GM18526 (cell line): Measurements from ENCODE around the gene MYO5B.

Source experiments
- POLR2A ChIP-seq: IDR thresholded peaks from 3 replicates; pipeline ENCODE4 v1.6.1; 2011; ENCODE audit not compliant: insufficient read length; ENCODE audit errors: extremely low read depth

The MYO5B gene

GRCh38 chr18:50099725-50100407, 95.1 kb downstream of the MYO5B start:
- no peak for TF ChIP-seq POLR2A

- no peak for TF ChIP-seq POLR2A
Measured at GRCh38 chr18:50097702-50098101, 97.2 kb downstream of the MYO5B start.

- no peak for TF ChIP-seq POLR2A
Measured at GRCh38 chr18:50096766-50097435, 98.0 kb downstream of the MYO5B start.

DNA sequence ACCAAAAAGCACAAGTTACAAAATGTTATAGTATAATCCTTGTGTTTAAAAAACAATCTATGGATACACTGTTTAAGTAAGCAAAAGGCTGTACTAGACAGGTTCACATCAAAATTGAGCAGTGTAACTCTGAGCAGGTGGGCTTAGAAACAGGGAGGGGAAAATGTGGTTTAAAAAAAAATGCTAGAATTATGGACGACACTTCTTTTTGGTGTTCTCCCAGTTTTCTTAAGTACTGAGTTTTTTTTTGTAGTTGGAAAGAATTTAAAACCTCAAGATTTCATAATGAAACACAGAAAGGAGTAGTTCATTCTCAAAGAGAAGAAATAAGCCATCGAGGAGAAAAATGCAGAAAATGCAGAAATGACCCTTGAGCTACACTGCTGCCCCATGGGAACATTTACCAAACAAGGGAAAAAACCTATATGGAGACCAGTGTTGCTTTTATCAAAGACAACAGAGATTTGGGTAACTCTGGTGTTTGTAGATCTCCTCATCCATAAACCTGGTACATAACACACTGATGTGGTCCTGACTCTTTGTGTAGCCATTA, 100.7 kb downstream of the MYO5B start:
- TF ChIP-seq POLR2A: no peak

DNA sequence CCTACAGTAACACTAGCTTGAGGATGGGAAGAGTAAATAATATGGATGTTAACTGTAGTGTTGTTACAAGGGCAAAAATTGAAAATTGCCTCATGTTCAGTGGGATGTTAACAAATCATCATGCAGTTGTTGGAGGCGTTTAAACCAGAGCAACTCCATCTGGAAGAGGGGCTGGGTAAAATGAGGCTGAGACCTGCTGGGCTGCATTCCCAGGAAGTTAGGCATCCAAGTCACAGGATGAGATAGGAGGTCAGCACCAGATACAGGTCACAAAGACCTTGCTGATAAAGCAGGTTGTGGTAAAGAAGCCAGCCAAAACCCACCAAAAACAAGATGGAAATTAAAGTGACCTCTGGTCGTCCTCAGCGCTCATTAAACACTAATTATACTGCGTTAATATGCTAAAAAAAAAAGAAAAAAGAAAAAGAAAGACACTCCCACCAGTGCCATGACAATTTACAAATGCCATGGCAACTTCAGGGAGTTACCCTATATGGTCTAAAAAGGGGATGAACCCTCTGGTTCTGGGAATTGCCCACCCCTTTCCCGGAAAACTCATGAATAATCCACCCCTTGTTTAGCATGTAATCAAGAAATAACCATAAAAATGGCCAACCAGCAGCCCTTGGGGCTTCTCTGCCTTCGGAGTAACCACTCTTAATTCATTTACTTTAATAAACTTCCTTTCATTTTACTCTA, 101.4 kb downstream of the MYO5B start:
- no peak for TF ChIP-seq POLR2A

- no peak for TF ChIP-seq POLR2A
Measured at GRCh38 chr18:50092245-50092805, 102.6 kb downstream of the MYO5B start.

- TF ChIP-seq POLR2A: no peak
Measured at GRCh38 chr18:50091509-50092244, 103.3 kb downstream of the MYO5B start.

- TF ChIP-seq POLR2A: no peak
Measured at GRCh38 chr18:50090370-50091312, 104.3 kb downstream of the MYO5B start.

GRCh38 chr18:50089702-50090101, 105.2 kb downstream of the MYO5B start:
- TF ChIP-seq POLR2A: no peak

- no peak for TF ChIP-seq POLR2A
Measured at GRCh38 chr18:50083708-50084107, 111.2 kb downstream of the MYO5B start.

DNA sequence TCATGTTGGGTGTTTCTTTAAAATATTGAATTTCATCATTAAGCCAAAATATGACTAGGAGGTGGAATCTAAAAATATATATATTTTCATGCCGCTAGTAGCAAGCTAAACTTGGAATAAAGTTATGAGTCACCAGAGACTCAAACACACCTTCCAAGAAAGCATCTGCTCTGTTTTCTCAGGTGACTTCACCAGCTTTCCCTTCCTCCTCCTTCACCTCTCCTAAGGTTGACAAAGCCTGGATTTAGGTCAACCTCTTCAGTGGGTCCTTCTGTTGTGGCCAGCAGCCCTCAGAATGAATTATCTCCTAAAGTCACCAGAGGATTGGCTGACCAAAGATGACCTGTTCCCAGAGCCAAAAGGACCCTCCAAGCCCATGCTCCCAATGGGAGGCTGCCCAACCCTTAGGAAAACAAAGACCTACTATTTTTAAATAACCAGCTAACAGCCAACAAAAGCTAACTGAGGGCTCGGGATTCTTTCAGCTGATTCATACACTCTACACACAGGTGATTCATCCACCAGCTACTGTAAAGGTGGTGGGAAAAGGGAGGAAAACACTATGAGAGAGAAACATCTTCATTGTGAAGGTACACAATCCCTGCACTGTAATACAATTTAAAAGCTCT, 113.9 kb downstream of the MYO5B start:
- TF ChIP-seq POLR2A: no peak

DNA sequence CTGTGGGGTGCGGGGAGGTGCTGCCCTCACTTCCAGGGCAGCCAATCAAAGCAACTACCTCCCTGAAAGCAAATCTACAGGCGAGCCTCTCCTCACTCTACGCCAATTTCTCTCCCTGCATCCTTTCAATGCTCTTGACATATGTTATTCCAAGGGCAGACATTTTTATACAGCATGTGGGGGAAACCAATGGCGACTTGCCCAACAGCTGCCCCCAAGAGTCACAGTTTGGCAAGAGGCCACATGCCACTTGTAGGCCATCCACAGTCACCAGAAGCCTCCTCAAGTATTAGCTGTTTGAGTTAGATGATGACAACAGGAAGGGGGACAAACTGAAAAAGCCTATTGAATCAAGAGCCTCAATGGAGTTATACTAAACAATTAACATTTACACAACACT, 114.6 kb downstream of the MYO5B start:
- TF ChIP-seq POLR2A: no peak

- TF ChIP-seq POLR2A: no peak
Measured at GRCh38 chr18:50079571-50080295, 115.2 kb downstream of the MYO5B start.
